CD4-positive, alpha-beta T cell treated with Interleukin-12 subunit alpha and Interleukin-12 subunit beta, for 1 hour (primary cell): ENCODE measurements around the gene KAT6B.
"Not testable (repeated sequence)": the region's sequence is repeated elsewhere in the genome, so short reads cannot be mapped to it uniquely, and the experiment has no call there.

Experiments used
- DNase-seq: peaks from one replicate; pipeline ENCODE4 v3.0.0-alpha.2; 2020

Gene KAT6B

GRCh38 chr10:74863551-74863950 lies 37.2 kb downstream of the KAT6B start:
- DNase-seq = no peak

DNA sequence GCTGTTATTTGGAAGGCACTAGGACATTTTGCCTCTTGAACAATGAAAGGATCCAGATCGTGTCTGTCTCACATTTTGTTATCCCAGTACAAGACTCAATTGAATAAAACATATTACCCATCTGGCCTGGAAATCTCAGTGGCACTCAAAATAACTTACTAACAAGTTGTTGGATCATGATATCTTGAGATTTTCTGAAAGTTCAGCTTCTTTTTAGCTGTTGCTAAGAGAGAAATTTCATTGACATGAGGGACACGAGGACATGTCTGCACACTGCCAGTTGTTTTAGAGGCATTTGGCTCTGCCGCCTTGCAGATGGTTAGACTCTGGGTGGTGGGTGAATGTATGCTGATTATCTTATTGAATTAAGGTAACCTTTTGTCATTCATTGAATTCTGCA lies 41.0 kb downstream of the KAT6B start:
- DNase-seq = no peak

- DNase-seq = no peak
Measured at GRCh38 chr10:74868392-74868977, 42.1 kb downstream of the KAT6B start.

GRCh38 chr10:74869635-74870034 lies 43.2 kb downstream of the KAT6B start:
- DNase-seq = no peak

DNA sequence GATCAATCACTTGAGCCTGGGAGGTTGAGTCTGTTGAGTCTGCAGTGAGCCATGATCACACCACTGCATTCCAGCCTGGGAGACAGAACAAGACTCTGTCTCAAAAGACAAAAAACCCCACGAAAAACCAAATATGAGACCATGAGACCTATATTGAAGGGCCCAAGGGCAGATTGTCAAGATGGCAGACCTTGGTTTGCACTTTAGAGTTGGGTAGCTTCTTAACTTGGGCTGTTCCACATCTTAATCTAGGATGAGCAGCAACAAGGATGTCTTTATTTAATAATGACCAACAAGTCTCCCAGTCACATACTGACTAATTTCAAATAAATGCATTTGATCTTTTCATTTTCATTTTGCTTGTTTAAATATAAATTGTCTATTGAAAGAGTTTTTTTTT lies 43.8 kb downstream of the KAT6B start:
- no peak for DNase-seq

DNA sequence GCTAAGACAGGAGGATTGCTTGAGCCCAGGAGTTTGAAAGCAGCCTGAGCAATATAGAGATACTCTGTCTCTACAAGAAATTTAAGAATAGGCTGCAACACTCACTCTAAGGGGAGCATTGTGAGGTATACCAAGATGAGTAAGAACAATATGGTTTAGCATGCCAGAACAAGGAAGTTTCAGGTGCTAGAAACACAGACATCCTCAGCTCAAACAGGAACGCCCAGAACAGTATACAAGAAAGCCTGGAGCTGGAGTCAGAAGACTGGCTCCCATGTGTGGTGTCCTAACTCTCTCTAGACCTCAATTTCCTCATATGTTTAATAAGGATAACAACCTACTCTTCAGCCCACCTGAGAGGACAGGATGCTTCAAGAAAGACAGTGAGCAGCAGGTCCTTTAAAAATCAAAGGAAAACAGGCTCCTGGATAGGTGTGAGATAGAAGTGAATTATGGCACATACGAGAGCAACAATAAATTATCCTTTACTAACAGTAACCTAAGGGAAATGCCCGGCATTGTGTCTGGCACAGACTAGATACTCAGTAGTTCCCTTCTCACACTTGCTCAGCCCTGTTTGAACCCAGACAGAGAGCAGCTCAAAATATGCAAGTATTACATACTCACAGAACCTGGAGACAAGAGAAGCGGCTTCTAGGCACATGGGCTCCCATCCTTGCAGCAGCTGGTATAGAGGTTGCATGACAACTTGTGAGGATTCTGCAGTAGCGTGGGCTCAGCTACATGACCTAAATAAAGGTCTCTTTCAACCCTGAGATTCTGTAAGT lies 45.4 kb downstream of the KAT6B start:
- DNase-seq = no peak

- no peak for DNase-seq
Measured at GRCh38 chr10:74873803-74874454, 47.5 kb downstream of the KAT6B start.

DNA sequence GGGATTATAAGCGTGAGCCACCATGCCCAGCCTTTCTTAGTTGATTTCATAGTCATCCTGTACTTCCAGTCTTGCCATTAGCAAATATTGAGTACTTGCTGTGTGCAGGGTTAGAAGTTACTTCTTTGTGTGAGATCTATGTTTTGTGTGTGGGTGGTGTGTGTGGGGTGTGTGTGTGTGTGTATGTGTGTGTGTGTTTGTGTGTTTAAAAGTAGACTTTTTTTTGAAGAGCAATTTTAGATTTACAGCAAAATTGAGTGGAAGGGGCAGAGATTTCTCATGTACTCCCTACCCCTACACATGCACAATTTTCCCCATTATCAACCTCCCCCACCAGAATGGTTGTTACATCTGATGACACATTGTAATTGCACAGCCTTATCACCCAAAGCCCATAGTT lies 48.2 kb downstream of the KAT6B start:
- DNase-seq = no peak

- no peak for DNase-seq
Measured at GRCh38 chr10:74875068-74875467, 48.7 kb downstream of the KAT6B start.

DNA sequence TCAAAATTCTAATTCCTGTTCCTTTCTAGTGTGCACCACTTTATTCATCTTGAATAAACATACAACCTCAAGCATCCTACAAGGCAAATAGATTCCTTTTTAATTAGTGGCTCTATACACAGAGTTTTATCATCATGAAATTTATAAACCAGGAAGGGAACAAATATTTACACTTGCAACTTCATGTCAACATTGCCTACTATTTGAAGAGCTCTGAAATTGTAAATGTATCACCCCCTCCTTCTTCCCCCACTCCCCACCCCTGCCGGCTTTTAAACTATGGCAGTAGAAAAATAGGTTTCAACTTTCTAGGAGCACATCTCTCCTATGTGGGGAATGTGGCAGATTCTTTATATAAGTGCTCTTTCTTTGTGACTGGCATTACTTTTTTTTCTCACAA lies 49.6 kb downstream of the KAT6B start:
- no peak for DNase-seq

DNA sequence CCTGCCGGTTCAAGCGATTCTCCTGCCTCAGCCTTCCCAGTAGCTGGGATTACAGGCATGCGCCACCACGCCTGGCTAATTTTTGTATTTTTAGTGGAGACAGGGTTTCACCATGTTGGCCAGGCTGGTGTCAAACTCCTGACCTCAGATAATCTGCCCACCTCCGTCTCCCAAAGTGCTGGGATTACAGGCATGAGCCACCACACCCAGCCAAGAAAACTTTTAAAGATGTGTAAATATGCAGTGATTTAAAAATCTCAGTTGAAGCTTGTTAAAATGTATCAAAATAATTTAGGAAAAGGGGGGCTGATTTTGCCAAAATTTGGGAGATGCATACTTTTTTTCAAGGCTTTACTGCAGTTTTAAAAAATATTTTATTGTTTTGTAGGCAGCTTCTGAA lies 50.7 kb downstream of the KAT6B start:
- not testable (repeated sequence) for DNase-seq

DNA sequence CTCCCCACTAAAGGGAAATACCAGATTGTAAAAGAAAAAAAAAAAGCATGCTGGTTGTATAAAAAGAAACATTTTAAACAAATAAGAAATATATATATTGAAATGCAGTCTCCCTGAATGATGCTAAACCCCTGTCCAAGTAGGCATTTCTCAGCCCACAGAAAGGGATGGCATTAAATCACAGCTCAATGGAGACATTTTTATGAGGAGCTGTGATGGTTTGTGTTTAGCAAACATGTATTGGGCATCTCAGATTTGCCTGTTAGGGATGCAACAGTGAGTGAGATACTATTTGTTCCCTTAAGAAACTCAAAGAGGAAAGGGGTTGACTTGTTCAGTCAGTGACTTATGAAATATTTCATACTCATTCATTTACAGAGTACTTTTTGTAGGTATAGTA lies 51.5 kb downstream of the KAT6B start:
- no peak for DNase-seq

DNA sequence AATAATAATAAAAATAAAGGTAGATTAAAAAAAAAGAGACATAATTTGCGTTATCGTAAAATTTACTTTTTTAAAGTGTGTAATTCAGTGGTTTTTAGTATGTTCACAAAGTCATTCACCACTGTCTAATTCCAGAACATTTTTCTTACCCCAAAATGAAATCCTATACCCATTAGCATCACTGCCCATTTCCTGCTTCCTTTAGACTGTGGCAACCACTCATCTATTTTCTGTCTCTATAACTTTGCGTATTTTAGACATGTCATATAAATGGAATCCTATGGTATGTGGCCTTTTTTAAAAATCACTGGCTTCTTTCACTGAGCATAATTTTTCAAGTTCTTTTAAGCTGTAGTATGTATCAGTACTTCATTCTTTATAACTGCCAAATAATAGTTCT lies 53.6 kb downstream of the KAT6B start:
- no peak for DNase-seq

DNA sequence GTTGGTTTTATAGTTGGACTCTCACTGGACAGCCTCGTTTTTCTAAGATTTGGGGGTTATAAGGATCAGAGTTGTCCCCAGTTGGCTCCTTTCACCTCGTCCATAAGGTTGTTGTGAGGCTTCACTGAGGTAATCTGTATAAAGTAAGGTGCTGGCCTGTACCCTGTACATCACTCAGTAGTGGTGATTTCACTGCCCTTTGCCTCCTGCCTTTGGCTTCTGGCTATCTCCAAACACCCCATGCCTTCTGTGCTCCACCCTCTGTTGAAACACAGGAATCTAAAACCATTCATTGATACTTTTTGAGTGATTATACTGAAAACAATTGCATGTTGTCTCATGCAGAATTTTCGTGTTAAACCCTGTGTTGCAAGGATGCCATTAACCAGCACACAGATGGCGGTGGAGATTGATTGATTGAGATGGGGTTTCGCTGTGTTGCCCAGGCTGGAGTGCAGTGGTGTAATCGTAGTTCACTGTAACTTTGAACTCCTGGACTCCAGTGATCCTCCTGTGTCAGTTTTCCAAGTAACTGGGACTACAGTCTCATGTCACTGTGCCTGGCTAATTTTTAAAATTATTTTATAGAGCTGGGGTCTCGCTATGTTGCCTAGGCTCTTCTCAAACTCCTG lies 55.0 kb downstream of the KAT6B start:
- DNase-seq = no peak

DNA sequence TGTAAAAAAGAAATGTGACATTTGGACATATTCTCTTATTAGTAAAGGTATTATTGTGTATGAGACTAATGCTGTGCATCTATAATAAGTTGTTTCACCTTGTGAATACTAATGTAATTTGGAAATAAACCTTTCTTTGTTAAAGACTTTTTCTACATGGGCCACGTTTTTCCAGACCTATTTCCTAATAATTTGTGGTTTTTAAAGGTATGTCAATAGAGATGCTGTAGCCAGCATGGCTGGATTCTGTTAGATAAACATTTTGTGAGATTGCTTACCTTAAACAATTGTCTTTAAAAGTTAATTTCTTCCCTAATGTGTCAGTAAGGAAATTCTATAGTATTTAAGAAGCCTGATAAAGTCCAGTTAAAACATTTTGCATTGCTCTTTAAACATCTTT lies 56.0 kb downstream of the KAT6B start:
- no peak for DNase-seq

- no peak for DNase-seq
Measured at GRCh38 chr10:74882831-74883230, 56.4 kb downstream of the KAT6B start.

DNA sequence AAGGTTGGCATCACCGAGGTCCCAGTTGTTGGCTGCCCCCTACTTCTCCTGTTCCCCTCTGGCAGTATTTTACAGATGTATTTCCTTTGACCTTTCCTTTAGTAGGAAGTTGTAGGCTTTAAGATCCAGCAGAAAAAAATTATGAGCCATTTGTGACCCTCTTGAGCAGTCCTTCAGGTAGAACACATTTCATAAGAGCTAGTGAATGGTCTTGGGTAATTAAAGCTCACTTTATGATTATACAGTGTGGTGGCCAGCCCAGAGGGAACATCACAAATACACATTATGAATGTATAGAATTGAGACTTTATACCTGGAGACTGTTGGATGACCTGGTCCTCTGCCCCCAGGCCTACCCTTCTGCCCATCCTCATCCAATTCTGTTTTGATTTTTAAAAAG lies 57.0 kb downstream of the KAT6B start:
- no peak for DNase-seq

GRCh38 chr10:74887614-74888284 lies 61.3 kb downstream of the KAT6B start:
- no peak for DNase-seq

GRCh38 chr10:74888962-74889661 lies 62.7 kb downstream of the KAT6B start:
- no peak for DNase-seq

DNA sequence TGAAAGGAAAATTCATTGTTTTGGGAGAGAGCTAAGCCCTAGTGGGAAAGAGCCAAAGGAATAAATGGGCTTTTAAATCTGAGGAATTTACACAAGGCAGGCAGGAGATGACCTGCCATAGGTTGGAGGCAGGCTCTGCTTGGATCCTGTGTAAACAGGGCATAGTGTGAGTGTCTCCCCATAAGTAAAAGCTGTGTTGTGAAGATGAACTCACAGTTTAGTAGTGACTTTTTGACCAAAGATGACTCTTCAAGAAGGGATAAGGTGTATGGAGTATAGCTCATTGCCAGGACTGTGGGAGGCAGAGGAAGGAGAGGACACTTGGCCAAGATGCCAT lies 63.2 kb downstream of the KAT6B start:
- no peak for DNase-seq

- no peak for DNase-seq
Measured at GRCh38 chr10:74890460-74890859, 64.1 kb downstream of the KAT6B start.

DNA sequence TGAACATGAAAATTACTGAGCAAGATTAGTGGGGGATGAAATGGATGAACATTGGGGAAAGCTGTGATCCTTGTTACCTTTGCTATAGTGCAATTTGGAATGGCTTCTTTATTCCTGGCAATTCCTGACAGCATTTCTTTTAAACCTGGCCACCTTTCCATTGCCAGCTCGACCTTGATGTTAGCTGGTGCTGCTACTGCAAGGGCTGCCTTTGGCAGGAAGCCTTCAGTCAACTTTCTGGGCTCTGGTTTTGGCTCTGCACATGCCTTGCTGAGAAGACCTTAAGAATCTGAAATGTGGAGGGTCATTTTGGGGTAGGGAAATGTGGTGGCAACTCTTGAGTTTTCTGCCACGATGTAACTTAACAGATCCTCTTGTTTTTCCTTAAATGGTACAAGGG lies 64.7 kb downstream of the KAT6B start:
- no peak for DNase-seq

DNA sequence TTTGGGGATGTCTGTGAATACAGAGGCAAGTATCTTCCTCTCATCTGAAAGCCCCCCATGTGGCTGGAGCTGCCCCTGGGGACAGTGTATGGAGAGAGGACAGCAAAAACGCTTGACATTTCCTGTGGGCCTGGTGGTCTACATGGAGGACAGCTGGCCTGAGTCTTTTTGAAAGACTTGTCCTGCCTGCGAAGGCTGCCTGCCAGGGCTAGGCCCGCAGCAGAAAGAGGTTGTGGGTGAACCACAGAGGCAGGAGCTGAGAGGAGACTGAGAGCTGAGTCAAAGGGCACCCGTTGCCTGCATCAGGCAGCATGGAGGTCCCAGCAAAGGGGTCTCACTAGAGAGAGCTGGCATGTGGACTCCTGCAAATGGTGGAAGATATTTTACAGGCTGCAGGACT lies 66.4 kb downstream of the KAT6B start:
- DNase-seq = no peak
